ENCODE results near the gene CCL26.

DNA sequence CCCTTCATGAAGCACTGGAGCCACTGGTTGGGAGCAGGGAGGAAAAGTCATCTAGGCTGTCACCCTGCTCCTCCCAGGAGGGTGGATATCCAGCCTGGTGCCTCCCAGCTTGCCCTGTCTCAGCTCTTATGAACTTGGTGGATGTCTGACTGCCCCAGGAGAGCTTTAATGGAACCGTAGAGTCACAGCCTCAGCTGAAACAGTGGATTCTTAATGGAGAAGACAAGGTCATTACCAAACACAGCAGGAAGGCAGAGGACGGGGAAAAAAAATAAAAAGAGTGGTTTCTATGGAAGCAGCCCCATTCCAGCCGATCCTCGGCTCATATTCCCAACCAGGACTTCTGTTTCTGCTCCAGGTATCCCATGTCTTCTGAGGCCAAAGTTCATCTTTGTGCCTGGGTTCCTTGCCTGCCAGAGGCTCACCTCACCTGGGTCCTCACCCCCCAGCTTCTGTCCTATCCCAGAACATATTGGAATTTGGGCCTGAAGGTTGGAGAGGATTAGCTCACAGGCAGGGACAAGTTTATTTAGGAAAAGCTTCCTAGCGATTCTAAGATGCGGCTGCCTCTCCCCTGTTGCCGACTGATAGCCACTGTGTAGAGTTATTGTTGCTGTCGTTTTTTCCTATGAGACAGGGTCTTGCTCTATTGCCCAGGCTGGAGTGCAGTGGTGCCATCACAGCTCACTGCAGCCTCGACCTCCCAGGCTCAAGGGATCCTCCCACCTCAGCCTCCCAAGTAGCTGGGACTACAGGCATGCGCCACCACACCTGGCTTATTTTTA lies 15.6 kb downstream of the CCL26 start:
- TF ChIP-seq, protein P1, sequence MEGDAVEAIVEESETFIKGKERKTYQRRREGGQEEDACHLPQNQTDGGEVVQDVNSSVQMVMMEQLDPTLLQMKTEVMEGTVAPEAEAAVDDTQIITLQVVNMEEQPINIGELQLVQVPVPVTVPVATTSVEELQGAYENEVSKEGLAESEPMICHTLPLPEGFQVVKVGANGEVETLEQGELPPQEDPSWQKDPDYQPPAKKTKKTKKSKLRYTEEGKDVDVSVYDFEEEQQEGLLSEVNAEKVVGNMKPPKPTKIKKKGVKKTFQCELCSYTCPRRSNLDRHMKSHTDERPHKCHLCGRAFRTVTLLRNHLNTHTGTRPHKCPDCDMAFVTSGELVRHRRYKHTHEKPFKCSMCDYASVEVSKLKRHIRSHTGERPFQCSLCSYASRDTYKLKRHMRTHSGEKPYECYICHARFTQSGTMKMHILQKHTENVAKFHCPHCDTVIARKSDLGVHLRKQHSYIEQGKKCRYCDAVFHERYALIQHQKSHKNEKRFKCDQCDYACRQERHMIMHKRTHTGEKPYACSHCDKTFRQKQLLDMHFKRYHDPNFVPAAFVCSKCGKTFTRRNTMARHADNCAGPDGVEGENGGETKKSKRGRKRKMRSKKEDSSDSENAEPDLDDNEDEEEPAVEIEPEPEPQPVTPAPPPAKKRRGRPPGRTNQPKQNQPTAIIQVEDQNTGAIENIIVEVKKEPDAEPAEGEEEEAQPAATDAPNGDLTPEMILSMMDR (IDR thresholded peaks at IDR 0.05), result no peak
- no peak for TF ChIP-seq POLR2A (IDR thresholded peaks at IDR 0.05)

All from uterus (tissue), 2 donors.